Stimulated activated naive B cell treated with anti-CD40 and anti-IgM and Interleukin-4, amounts not matched to agents 10 μg/mL and 1 μg/mL and 100 μg/mL, for 72 hours (primary cell): ENCODE results near the gene GTF2A1.
A peak's percentile ranks its signal among the peaks of the same experiment; 100 is the strongest.
"Not testable (repeated sequence)": the region's sequence is repeated elsewhere in the genome, so short reads cannot be mapped to it uniquely, and the experiment has no call there.

Experiments
- ATAC-seq, 2 donors: fragments of 150-1000 bp; cut with Tn5 transposase; replicated peaks; 2 replicates each; pipeline ENCODE4 v1.10.0; 2021; ENCODE audit warnings: moderate library complexity in 1 of 2
- DNase-seq: peaks from one replicate; pipeline ENCODE4 v3.0.0; 2021
- H3K27ac Mint-ChIP-seq: one replicate; pipeline ENCODE4 v1.8.0; 2022; ENCODE audit warnings: mild to moderate bottlenecking, mixed read lengths
- H3K27me3 Mint-ChIP-seq, 2 donors: one replicate each; pipeline ENCODE4 v1.8.0; 2022; ENCODE audit warnings: mixed read lengths in 2 of 2
- H3K36me3 Mint-ChIP-seq, 2 donors: one replicate each; pipeline ENCODE4 v1.8.0; 2022; ENCODE audit warnings: mixed read lengths in 2 of 2, mild to moderate bottlenecking in 1 of 2
- H3K4me1 Mint-ChIP-seq, 2 donors: one replicate each; pipeline ENCODE4 v1.8.0; 2022; ENCODE audit warnings: mixed read lengths in 2 of 2, mild to moderate bottlenecking in 1 of 2
- H3K4me3 Mint-ChIP-seq, 2 donors: one replicate each; pipeline ENCODE4 v1.8.0; 2022; ENCODE audit warnings: mild to moderate bottlenecking in 2 of 2, mixed read lengths in 2 of 2, moderate library complexity in 1 of 2
- H3K9me3 Mint-ChIP-seq, 2 donors: one replicate each; pipeline ENCODE4 v1.8.0; 2022; ENCODE audit warnings: mixed read lengths in 2 of 2, mild to moderate bottlenecking in 1 of 2

Gene GTF2A1

DNA sequence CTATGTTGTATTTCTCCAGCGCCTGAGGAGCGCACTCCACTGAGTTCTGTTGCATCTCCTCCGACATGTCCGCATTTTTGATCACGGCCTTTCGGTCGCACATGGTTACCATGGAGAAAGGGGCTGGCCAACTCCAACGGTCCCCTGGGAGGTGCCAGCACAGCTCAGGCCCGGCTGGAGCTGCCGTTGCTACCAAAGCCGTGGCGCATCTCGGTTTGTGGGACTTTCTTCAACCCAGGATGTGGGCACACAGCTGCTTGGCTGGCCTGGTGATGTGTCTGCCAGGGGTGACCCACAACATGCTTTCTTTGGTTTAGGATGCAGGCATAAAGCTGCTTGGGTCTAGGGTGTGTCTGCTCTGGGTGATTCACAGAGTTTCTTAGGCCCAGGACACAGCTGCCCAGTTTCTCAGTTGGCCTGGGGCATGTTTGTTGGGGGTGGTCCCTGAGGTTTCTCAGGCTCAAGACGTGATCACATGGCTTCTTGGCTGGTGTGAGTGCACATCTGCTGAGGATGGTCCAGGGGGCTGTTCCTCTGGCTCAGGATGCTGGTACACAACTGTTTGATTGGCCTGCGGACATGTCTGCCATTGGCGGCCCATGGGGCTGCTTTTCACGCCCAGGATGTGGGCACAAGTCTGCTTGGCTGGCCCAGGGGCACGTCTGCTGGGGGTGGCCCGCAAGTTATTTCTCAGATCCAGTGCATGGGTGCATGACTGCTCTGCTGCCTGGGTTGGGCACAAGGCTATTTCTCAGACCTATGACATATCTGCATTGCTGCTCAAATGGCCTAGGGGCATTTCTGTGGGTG lies 25.9 kb upstream of the GTF2A1 start:
- peaks cover 7 to 9% of the 10 kb centered on the region in 2 donors for H3K9me3 Mint-ChIP-seq
- H3K4me3 Mint-ChIP-seq = no peak overlapping the region
- peaks cover 0 to 16% of the 10 kb centered on the region in 2 donors for H3K36me3 Mint-ChIP-seq
- H3K4me1 Mint-ChIP-seq = no peaks in the 10 kb centered on the region
- ATAC-seq (no peak), DNase-seq (no peak)
- H3K27me3 Mint-ChIP-seq = peaks cover 10 to 12% of the 10 kb centered on the region in 2 donors
- no peak overlapping the region for H3K27ac Mint-ChIP-seq

DNA sequence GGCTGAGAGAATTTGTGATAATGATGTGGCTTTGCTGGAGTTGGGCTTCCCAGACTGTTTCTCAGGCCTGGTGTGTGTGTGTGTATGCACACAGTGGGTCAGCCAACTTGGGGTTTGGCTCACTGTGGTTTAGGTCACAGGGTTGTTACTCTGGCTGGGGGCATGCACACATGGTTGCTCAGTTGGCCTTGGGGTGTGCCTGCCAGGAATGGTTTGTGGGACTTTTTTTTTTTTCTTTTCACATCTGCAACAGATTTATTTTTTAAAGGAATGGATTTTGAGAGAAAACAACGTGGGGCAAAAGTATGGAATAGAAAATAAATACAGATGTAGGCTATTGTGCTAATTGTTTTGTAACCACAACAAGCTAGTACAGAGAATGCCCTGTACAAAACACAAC lies 25.0 kb upstream of the GTF2A1 start:
- peaks cover 0 to 14% of the 10 kb centered on the region in 2 donors for H3K36me3 Mint-ChIP-seq
- H3K4me1 Mint-ChIP-seq = no peaks in the 10 kb centered on the region
- DNase-seq (no peak), ATAC-seq (no peak)
- peaks cover 7 to 9% of the 10 kb centered on the region in 2 donors for H3K9me3 Mint-ChIP-seq
- no peak overlapping the region for H3K4me3 Mint-ChIP-seq
- peaks cover 10 to 15% of the 10 kb centered on the region in 2 donors for H3K27me3 Mint-ChIP-seq
- no peak overlapping the region for H3K27ac Mint-ChIP-seq

DNA sequence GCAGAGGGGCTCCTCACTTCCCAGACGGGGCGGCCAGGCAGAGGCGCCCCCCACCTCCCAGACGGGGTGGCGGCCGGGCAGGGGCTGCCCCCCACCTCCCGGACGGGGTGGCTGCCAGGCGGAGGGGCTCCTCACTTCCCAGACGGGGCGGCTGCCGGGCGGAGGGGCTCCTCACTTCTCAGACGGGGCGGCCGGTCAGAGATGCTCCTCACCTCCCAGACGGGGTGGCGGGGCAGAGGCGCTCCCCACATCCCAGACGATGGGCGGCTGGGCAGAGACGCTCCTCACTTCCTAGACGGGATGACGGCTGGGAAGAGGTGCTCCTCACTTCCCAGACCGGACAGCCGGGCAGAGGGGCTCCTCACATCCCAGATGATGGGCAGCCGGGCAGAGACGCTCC lies 23.7 kb upstream of the GTF2A1 start:
- not testable (repeated sequence) for H3K9me3 Mint-ChIP-seq, H3K27ac Mint-ChIP-seq, ATAC-seq, H3K4me3 Mint-ChIP-seq, H3K4me1 Mint-ChIP-seq, DNase-seq
- Mint-ChIP-seq H3K36me3 (peaks cover 0 to 14% of the 10 kb centered on the region in 2 donors), H3K27me3 (peaks cover 16 to 26% of the 10 kb centered on the region in 2 donors)

DNA sequence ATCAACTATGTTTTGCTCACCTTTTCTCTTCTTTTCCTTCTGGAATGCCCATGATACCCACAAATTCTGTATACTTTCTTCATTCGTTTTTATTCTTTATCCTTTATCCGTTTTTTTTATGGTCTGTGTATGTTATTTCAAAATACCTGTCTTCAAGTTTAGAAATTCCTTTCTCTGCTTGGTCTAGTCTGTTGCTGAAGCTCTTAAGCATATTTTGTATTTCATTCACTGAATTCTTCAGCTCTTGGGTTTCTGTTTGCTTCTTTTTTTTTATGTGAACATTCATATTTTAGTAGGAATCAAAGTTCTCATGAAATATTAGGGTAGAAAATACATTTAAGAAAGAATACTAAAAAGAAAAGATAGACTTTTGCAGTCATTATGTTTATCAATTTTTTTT lies 22.7 kb upstream of the GTF2A1 start:
- H3K9me3 Mint-ChIP-seq = peaks cover 7 to 9% of the 10 kb centered on the region in 2 donors
- H3K36me3 Mint-ChIP-seq = peaks cover 0 to 14% of the 10 kb centered on the region in 2 donors
- ATAC-seq (no peak), DNase-seq (no peak)
- H3K27me3 Mint-ChIP-seq = peaks cover 18 to 27% of the 10 kb centered on the region in 2 donors
- H3K4me1 Mint-ChIP-seq = no peaks in the 10 kb centered on the region
- no peak overlapping the region for H3K4me3 Mint-ChIP-seq
- no peak overlapping the region for H3K27ac Mint-ChIP-seq

DNA sequence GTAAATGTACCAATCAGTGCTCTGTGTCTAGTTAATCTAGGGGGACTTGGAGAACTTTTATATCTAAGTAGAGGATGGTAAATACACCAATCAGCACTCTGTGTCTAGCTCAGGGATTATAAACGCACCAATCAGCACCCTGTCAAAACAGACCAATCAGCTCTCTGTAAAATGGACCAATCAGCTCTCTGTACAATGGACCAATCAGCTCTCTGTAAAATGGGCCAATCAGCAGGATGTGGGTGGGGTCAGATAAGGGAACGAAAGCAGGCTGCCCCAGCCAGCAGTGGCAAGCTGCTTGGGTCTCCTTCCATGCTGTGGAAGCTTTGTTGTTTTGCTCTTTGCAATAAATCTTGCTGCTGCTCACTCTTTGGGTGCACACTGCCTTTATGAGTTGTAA lies 16.1 kb upstream of the GTF2A1 start:
- not testable (repeated sequence) for H3K9me3 Mint-ChIP-seq, DNase-seq, H3K4me3 Mint-ChIP-seq, ATAC-seq, H3K36me3 Mint-ChIP-seq, H3K27ac Mint-ChIP-seq
- H3K27me3 Mint-ChIP-seq = peaks cover 8 to 15% of the 10 kb centered on the region in 2 donors
- H3K4me1 Mint-ChIP-seq = peaks cover 5 to 14% of the 10 kb centered on the region in 2 donors

DNA sequence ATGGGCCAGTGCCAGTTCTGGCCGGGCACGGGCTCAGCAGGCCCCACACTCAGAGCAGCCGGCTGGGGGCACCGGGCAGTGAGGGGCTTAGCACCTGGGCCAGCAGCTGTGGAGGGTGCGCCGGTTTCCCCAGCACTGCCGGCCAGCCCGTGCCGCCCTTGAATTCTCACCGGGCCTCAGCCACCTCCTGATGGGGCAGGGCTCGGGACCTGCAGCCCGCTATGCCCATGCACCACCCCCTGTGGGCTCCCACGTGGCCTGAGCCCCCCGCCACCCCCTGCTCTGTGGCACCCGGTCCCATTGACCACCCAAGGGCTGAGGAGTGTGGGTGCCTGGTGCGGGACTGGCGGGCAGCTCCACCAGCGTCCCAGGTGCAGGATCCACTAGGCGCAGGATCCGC lies 15.4 kb upstream of the GTF2A1 start:
- H3K9me3 Mint-ChIP-seq = peaks cover 3% of the 10 kb centered on the region in 2 donors
- peaks cover 8 to 15% of the 10 kb centered on the region in 2 donors for H3K27me3 Mint-ChIP-seq
- ATAC-seq (no peak), DNase-seq (no peak)
- peaks cover 5 to 14% of the 10 kb centered on the region in 2 donors for H3K4me1 Mint-ChIP-seq
- peaks cover 0 to 1% of the 10 kb centered on the region in 2 donors for H3K36me3 Mint-ChIP-seq
- H3K27ac Mint-ChIP-seq = no peak overlapping the region
- no peak overlapping the region for H3K4me3 Mint-ChIP-seq

DNA sequence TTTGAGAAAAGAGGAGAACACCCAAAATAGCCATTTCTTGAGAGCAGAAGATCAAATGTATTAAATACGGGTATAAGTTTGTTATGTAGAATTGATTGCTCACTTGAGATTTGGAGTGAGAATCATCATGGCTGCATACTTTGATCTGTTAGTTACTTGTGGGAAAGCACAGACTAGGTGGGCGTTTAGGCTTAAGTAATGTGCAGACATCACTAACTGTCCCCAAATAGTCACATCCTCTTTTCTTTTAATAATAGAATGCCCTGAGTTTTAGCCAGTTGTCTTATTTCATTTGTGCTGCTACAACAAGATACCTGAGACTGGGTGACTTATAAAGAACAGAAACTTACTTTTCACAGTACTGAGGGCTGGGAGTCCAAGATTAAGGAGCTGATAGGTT lies 14.3 kb upstream of the GTF2A1 start:
- H3K27me3 Mint-ChIP-seq = peaks cover 4 to 5% of the 10 kb centered on the region in 2 donors

DNA sequence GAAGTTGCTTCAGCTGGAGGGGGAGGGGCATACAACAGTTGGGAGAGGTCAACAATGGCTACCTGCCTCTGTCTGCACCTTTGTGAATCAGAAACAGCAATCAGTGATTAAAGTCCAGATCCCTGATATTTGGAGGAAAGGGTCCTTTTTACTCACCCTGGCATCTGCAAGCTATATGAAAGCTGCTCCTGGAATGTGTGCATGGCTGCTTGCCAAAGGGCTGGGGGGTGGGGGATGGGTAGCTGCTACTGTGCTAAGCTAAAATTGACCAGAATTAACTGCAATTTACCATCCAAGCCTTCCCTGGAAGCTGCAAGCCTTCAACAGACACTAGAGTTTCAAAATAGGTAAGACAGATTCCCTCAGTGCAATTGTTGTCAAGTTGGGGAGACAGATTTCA lies 13.5 kb upstream of the GTF2A1 start:
- DNase-seq (no peak), ATAC-seq (no peak)
- no peak overlapping the region for H3K27ac Mint-ChIP-seq
- peaks cover 3% of the 10 kb centered on the region in 2 donors for H3K9me3 Mint-ChIP-seq
- peaks cover 0 to 1% of the 10 kb centered on the region in 2 donors for H3K36me3 Mint-ChIP-seq
- H3K27me3 Mint-ChIP-seq = no peaks in the 10 kb centered on the region
- no peak overlapping the region for H3K4me3 Mint-ChIP-seq
- peaks cover 5 to 14% of the 10 kb centered on the region in 2 donors for H3K4me1 Mint-ChIP-seq

More for the DNA sequence above, 14.3 kb upstream of the GTF2A1 start:
- DNase-seq (no peak), ATAC-seq (peak; percentile 94 to 95)
- peaks cover 5 to 14% of the 10 kb centered on the region in 2 donors for H3K4me1 Mint-ChIP-seq
- peak overlapping the region in 1 of 2 donors; percentile 1 for H3K4me3 Mint-ChIP-seq
- H3K9me3 Mint-ChIP-seq = peaks cover 3% of the 10 kb centered on the region in 2 donors
- peaks cover 0 to 1% of the 10 kb centered on the region in 2 donors for H3K36me3 Mint-ChIP-seq
- no peak overlapping the region for H3K27ac Mint-ChIP-seq

DNA sequence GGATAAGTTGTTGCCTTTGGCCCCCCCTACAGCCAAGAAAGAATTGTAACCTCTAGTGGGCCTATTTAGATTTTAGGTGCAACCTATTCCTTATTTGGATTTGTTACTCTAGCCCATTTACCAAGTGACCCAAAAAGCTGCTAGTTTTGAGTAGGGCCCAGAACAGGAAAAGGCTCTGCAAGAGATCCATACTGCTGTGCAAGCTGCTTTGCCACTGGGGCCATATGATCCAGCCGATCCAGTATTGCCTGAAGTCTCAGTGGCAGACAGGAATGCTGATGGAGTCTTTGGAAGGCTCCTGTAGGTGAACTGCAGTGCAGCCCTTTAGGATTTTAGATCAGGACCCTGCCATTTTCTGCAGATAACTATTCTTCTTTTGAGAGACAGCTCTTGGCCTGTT lies 12.9 kb upstream of the GTF2A1 start:
- H3K27me3 Mint-ChIP-seq = no peaks in the 10 kb centered on the region
- H3K4me3 Mint-ChIP-seq = no peak overlapping the region
- DNase-seq = no peak
- no peak for ATAC-seq
- H3K4me1 Mint-ChIP-seq = peaks cover 5 to 14% of the 10 kb centered on the region in 2 donors
- H3K9me3 Mint-ChIP-seq = peaks cover 3% of the 10 kb centered on the region in 2 donors
- H3K36me3 Mint-ChIP-seq = peaks cover 0 to 1% of the 10 kb centered on the region in 2 donors
- H3K27ac Mint-ChIP-seq = no peak overlapping the region

DNA sequence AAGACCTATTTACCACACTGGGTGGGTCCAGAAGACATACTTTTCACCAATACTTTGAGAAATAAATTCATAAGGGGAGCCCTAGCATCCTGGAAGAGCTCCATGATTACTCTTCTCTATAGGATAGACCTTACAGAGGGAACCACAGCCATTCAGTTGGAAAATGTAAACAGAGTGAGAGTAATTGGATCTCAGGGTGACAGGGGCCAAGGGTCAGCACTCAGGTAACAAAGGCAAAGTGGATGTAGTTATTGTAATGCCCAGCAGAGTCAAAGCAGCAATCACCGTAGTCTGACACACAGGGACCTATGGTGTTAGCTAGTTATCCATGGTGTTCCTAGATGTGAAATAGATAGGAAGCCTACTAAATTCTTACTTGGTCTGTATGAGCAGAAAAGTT lies 10.8 kb upstream of the GTF2A1 start:
- Mint-ChIP-seq H3K9me3 (peaks cover 0 to 3% of the 10 kb centered on the region in 2 donors), H3K27me3 (no peaks in the 10 kb centered on the region), H3K36me3 (peaks cover 0 to 1% of the 10 kb centered on the region in 2 donors), H3K27ac (no peak overlapping the region), H3K4me3 (no peak overlapping the region), H3K4me1 (peaks cover 5 to 14% of the 10 kb centered on the region in 2 donors)
- DNase-seq = no peak
- ATAC-seq = no peak

DNA sequence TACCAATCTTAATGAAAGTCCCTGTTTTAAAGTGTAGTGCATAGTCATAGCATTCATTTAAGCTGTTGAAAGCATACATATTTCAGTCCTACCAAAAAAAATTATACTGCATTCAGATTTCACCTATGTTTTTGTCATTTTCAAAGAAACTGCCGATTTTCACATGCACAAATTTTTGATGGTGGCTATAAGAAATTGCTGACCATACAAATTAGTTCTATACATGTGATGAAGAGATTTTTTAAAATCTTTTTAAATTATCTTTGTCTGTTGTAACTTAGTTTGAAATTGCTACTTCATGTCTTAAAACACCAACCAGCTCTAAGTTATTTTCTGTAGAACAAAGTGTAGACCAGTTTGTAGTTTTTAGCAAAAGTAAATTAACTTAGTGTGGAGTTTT lies 3.5 kb upstream of the GTF2A1 start:
- no peak for DNase-seq
- H3K36me3 Mint-ChIP-seq = peaks cover 4 to 10% of the 10 kb centered on the region in 2 donors
- ATAC-seq = no peak
- H3K9me3 Mint-ChIP-seq = peaks cover 0 to 1% of the 10 kb centered on the region in 2 donors
- H3K4me1 Mint-ChIP-seq = peaks cover 8% of the 10 kb centered on the region in 2 donors
- H3K27me3 Mint-ChIP-seq = no peaks in the 10 kb centered on the region
- H3K4me3 Mint-ChIP-seq = no peak overlapping the region
- H3K27ac Mint-ChIP-seq = no peak overlapping the region

DNA sequence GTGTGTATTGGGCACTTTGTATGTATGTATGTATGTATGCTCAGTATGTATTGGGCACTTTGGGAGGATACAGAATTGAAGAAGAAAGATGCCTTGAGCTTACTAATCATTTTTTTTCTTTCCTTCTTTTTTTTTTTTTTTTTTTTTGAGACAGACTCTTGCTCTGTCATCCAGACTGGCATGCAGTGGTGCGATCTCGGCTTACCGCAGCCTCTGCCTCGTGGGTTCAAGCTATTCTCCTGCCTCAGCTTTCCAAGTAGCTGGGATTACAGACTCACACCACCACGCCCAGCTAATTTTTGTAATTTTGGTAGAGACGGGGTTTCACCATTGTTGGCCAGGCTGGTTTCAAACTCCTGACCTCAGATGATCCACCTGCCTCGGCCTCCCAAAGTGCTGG lies 3.0 kb upstream of the GTF2A1 start:
- ATAC-seq, H3K27me3 Mint-ChIP-seq, DNase-seq, H3K27ac Mint-ChIP-seq, H3K9me3 Mint-ChIP-seq, H3K4me3 Mint-ChIP-seq: not testable (repeated sequence)
- H3K36me3 Mint-ChIP-seq = peaks cover 6 to 12% of the 10 kb centered on the region in 2 donors
- peaks cover 10% of the 10 kb centered on the region in 2 donors for H3K4me1 Mint-ChIP-seq

DNA sequence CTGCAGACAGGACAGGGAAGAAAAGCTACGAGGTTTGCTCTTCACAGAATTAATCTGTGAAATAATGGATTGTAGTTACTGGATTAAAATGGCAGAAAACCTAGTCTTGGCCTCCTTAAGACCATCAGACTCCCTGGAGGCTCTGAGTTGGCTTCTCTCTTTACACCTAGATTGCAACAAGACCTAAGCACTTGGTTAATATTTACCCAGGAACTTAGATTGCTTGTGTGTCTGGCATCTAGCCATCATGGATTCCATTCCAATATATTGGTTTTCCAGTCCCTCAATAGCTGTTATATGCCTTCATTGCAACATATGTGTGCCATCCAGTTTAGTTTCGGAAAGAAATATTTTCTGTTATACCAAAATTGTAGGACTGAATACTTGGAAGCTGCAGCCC lies 1.9 kb upstream of the GTF2A1 start:
- peaks cover 0 to 1% of the 10 kb centered on the region in 2 donors for H3K9me3 Mint-ChIP-seq
- no peak overlapping the region for H3K4me3 Mint-ChIP-seq
- peaks cover 6 to 14% of the 10 kb centered on the region in 2 donors for H3K36me3 Mint-ChIP-seq
- peaks cover 10 to 15% of the 10 kb centered on the region in 2 donors for H3K4me1 Mint-ChIP-seq
- H3K27me3 Mint-ChIP-seq = no peaks in the 10 kb centered on the region
- H3K27ac Mint-ChIP-seq = no peak overlapping the region
- DNase-seq (no peak), ATAC-seq (no peak)

DNA sequence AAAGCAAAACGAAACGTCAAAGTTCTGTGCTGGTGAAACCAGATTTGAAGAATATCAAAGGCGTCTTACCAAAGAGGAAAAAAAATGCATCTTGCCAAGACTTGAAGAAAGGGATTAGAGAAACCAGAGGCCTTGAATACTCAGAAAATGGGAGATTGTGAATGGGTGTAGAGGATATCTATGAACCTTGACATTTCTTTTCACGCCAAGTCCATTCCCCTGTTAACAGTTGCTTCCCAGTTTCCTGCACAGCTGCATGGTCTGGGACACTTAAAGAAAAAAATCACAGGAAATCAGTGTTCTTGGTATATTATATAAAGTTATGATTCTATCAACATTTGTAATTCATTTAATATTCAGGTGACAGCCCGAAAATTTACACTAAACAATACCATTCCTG lies 1.4 kb upstream of the GTF2A1 start:
- no peak for ATAC-seq
- Mint-ChIP-seq H3K27ac (peak overlapping the region; percentile 99), H3K36me3 (peaks cover 6 to 19% of the 10 kb centered on the region in 2 donors), H3K4me1 (peaks cover 10 to 20% of the 10 kb centered on the region in 2 donors), H3K9me3 (peaks cover 0 to 1% of the 10 kb centered on the region in 2 donors), H3K27me3 (no peaks in the 10 kb centered on the region), H3K4me3 (peak overlapping the region; percentile 93 to 96)
- no peak for DNase-seq

DNA sequence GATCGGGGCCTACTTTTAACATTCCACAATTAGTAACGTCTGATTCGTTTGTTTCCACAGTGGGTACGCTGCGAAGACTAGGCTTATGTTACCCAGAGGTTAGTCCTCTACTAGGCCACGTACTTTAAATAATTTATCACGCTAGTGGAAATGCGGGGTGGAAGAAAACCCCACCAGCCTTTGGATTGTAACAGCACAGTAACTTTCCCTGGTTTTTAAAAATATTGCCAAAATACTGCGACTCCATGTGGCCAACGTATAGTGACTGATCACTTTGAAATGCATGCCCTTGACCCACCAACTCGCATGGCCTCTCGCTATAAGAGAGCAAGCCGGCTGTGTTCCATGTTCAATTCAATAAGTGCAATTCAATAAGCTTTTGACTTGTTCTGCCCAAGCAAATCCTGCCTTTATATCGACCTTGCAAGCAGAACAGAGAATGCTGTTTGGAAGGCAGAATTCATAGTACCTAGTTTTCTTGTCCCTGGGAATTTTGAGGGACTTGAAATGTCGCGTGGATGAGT lies 882 bp upstream of the GTF2A1 start:
- Mint-ChIP-seq H3K9me3 (peaks cover 0 to 1% of the 10 kb centered on the region in 2 donors), H3K27ac (peak overlapping the region; percentile 99), H3K4me3 (peak overlapping the region; percentile 93 to 96), H3K36me3 (peaks cover 9 to 22% of the 10 kb centered on the region in 2 donors), H3K27me3 (no peaks in the 10 kb centered on the region), H3K4me1 (peaks cover 12 to 24% of the 10 kb centered on the region in 2 donors)
- ATAC-seq = peak in 1 of 2 donors; percentile 0
- DNase-seq = no peak
